OCI-LY3 (cell line): ENCODE results near the gene EIPR1.

Source experiments
- H2AFZ ChIP-seq: fragments of 200-600, 300-600 bp; shearing (Covaris generic); 2 replicates; pipeline ENCODE4 v1.6.0; 2014; ENCODE audit warnings: antibody characterized with exemption, low read depth, low read length
- H3K27ac ChIP-seq: fragments of 200-600, 300-600 bp; sonication (generic); 2 replicates; pipeline ENCODE4 v1.5.1; 2014; ENCODE audit warnings: mild to moderate bottlenecking, low read length, moderate library complexity, mixed read lengths
- H3K27me3 ChIP-seq: fragments of 200-600, 300-600 bp; sonication (generic); 2 replicates; pipeline ENCODE4 v1.6.1; 2014; ENCODE audit warnings: low read depth, low read length, mixed read lengths
- H3K36me3 ChIP-seq: fragments of 200-600, 300-600 bp; sonication (generic); replicated peaks from 2 replicates; pipeline ENCODE3; 2014; ENCODE audit warnings: low read depth, low read length, mixed read lengths
- H3K4me1 ChIP-seq: fragments of 300-600, 200-600 bp; sonication (generic); 2 replicates; pipeline ENCODE4 v1.6.1; 2014; ENCODE audit warnings: low read length, mixed read lengths
- H3K4me2 ChIP-seq: fragments of 200-600, 300-600 bp; sonication (generic); 2 replicates; pipeline ENCODE4 v1.6.1; 2014; ENCODE audit warnings: low read length, mixed read lengths
- H3K4me3 ChIP-seq: fragments of 300-600, 200-600 bp; sonication (generic); 2 replicates; pipeline ENCODE4 v1.5.1; 2014; ENCODE audit warnings: antibody characterized with exemption, mild to moderate bottlenecking, low read length, moderate library complexity
- H3K79me2 ChIP-seq: fragments of 300-600, 200-600 bp; shearing (Covaris generic); 2 replicates; pipeline ENCODE4 v1.6.1; 2014; ENCODE audit warnings: mild to moderate bottlenecking, low read length, mixed read lengths
- H3K9ac ChIP-seq: fragments of 300-600, 200-600 bp; shearing (Covaris generic); 2 replicates; pipeline ENCODE4 v1.6.0; 2014; ENCODE audit warnings: mild to moderate bottlenecking, low read length, moderate library complexity
- H3K9me3 ChIP-seq: fragments of 200-600, 300-600 bp; shearing (Covaris generic); 2 replicates; pipeline ENCODE4 v1.6.1; 2014; ENCODE audit warnings: low read length, mixed read lengths; ENCODE audit not compliant: insufficient read depth
- H4K20me1 ChIP-seq: fragments of 200-600, 300-600 bp; sonication (generic); 2 replicates; pipeline ENCODE4 v1.6.1; 2016; ENCODE audit warnings: low read length, mixed read lengths; ENCODE audit not compliant: insufficient read depth
- CTCF ChIP-seq: fragments of 200-600, 300-600 bp; sonication (generic); IDR thresholded peaks from 2 replicates; pipeline ENCODE4 v1.5.1; 2014; ENCODE audit warnings: antibody characterized with exemption, low read length, low read depth
- EZH2phosphoT487 ChIP-seq: fragments of 200-600 bp; shearing (Covaris generic); IDR thresholded peaks from 2 replicates; pipeline ENCODE4 v1.6.1; 2018; ENCODE audit warnings: antibody characterized with exemption, mixed run types, low read depth

EIPR1 gene

GRCh38 chr2:3147651-3148530, 229.7 kb downstream of the EIPR1 start:
- Histone ChIP-seq H2AFZ (no peak overlapping the region), H3K4me1 (no peaks in the 10 kb centered on the region), H4K20me1 (no peaks in the 10 kb centered on the region), H3K4me3 (no peak overlapping the region), H3K27me3 (no peaks in the 10 kb centered on the region), H3K79me2 (no peaks in the 10 kb centered on the region), H3K9ac (no peak overlapping the region), H3K36me3 (no peaks in the 10 kb centered on the region), H3K27ac (no peak overlapping the region), H3K4me2 (no peak overlapping the region), H3K9me3 (no peaks in the 10 kb centered on the region)
- TF ChIP-seq EZH2phosphoT487 (no peak), CTCF (no peak)

- Histone ChIP-seq H3K79me2 (no peaks in the 10 kb centered on the region), H2AFZ (no peak overlapping the region), H3K4me3 (no peak overlapping the region), H3K9me3 (no peaks in the 10 kb centered on the region), H3K9ac (no peak overlapping the region), H3K27me3 (no peaks in the 10 kb centered on the region), H3K27ac (no peak overlapping the region), H4K20me1 (no peaks in the 10 kb centered on the region), H3K36me3 (no peaks in the 10 kb centered on the region), H3K4me2 (no peak overlapping the region), H3K4me1 (no peaks in the 10 kb centered on the region)
- no peak for TF ChIP-seq EZH2phosphoT487
- TF ChIP-seq CTCF: no peak
Measured at GRCh38 chr2:3146772-3147650, 230.6 kb downstream of the EIPR1 start.

- TF ChIP-seq CTCF: no peak
- TF ChIP-seq EZH2phosphoT487: no peak
Measured at GRCh38 chr2:3146175-3146574, 231.4 kb downstream of the EIPR1 start.

GRCh38 chr2:3145471-3146021, 232.1 kb downstream of the EIPR1 start:
- H3K9ac ChIP-seq: no peak overlapping the region
- no peaks in the 10 kb centered on the region for H4K20me1 ChIP-seq
- H3K9me3 ChIP-seq: no peaks in the 10 kb centered on the region
- no peaks in the 10 kb centered on the region for H3K36me3 ChIP-seq
- H3K4me1 ChIP-seq: no peaks in the 10 kb centered on the region
- no peak for TF ChIP-seq EZH2phosphoT487
- H3K4me2 ChIP-seq: no peak overlapping the region
- H2AFZ ChIP-seq: no peak overlapping the region
- no peak overlapping the region for H3K27ac ChIP-seq
- no peak overlapping the region for H3K4me3 ChIP-seq
- H3K79me2 ChIP-seq: no peaks in the 10 kb centered on the region
- H3K27me3 ChIP-seq: no peaks in the 10 kb centered on the region

More at GRCh38 chr2:3146175-3146574, 231.4 kb downstream of the EIPR1 start:
- no peaks in the 10 kb centered on the region for H3K79me2 ChIP-seq
- no peaks in the 10 kb centered on the region for H3K36me3 ChIP-seq
- H4K20me1 ChIP-seq: no peaks in the 10 kb centered on the region
- no peak overlapping the region for H3K27ac ChIP-seq
- no peaks in the 10 kb centered on the region for H3K4me1 ChIP-seq
- no peaks in the 10 kb centered on the region for H3K9me3 ChIP-seq
- no peak overlapping the region for H3K4me3 ChIP-seq
- H3K27me3 ChIP-seq: no peaks in the 10 kb centered on the region
- no peak overlapping the region for H3K9ac ChIP-seq
- H2AFZ ChIP-seq: no peak overlapping the region
- H3K4me2 ChIP-seq: no peak overlapping the region
